HG03571 (cell line): ENCODE results near the gene CDH13.

Source experiments
- ATAC-seq: cut with Tn5 transposase; IDR thresholded peaks from one replicate; pipeline ENCODE4 v1.9.1; 2021; ENCODE audit not compliant: unreplicated experiment

CDH13 gene

DNA sequence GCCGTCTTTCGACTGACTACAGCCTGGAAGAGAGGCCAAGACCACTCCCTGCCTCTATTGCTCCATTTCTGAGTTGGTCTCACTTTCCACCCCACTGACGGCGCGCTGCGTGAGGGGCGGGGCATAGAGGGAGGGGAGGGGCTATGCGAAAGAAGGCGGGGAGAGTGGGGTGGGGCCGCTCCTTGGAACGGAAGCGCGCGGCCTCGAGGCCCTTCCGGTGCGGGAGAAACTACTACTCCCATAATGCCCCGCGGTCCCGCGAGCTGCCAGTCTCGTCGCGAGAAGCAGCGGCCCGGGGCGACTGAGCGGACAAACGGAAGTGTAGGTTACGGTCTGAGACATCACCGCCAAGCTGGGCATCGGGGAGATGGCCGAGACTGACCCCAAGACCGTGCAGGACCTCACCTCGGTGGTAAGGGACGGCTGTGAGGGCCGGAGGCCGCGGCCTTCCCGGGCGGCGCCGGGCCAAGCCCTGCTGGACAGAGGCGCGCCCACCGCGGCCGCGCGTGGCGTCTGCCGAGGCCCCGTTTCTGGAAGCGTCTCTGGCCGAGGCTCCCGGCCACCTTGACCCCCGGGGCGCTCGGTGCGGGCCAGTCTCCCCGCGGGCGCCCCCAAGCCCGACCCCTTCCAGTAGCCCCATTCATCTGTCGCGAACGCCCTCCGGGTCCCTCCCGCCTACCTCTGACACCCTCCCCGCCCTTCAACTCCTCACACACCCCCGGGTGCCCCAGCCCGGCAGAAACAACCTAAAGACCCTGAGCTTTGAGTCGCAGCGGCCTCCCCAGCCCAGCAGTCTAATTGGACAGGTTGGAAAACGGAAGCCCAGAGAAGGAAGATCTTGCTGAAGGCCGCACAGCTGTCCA, 1181.2 kb downstream of the CDH13 start, which contains the start of gene HSBP1:
HSBP1 (plus strand) TSS at position 269 of the 863 bp plus-strand sequence; CDS start at position 368, 99 bp downstream.
- ATAC-seq = peak; percentile 95

DNA sequence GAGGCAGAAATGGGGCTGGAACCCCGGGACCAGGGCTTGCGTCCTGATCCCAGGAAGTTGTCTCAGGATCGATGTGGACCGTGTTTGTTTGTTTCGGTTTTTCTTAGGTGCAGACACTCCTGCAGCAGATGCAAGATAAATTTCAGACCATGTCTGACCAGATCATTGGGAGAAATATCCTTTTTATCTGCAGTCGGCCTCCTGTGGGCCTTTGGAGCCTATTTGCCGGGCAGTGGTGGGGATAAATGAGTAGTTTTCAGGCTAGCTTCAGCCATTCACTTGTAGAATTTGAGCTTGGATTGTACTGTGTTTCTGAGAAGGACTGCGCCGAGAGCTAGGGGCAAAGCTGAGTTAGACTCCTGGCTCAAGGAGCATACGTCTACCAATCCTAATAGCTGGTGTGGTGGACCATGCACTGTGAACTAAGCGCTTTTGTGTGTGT, 1181.8 kb downstream of the CDH13 start:
- peak; percentile 12 for ATAC-seq

DNA sequence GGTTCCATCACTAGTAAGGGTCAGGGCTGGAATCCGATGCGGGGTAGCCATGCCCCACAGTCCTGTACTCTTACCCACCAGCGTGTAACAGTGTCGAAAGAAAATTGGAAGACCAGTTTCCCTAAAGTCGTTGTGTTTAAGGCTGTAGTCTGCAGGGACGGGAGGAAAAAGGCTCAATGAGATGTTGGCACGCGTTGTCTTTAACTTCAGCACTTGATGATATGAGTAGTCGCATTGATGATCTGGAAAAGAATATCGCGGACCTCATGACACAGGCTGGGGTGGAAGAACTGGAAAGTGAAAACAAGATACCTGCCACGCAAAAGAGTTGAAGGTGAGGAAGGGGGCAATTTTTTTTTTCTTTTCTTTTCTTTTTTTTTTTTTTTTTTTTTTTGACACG, 1182.3 kb downstream of the CDH13 start:
- ATAC-seq = no peak

DNA sequence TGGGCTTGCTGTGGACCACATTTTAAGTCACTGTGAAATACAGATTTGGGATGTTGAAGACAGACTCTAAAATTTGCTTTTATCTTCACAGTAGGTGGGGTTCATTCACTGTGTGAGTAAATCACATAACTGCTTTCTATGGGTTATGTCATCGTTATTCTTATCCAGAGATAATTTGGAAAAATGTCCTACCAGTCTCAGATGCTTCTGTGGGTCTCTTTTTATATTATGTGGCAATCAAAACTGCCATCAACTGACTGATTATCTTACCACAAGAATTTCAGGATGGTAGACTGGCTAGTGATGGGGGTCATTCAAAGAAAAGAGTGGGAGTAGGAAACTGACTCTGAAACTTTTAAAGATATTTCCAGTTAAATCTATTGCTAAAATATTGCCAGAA, 1184.1 kb downstream of the CDH13 start:
- no peak for ATAC-seq

DNA sequence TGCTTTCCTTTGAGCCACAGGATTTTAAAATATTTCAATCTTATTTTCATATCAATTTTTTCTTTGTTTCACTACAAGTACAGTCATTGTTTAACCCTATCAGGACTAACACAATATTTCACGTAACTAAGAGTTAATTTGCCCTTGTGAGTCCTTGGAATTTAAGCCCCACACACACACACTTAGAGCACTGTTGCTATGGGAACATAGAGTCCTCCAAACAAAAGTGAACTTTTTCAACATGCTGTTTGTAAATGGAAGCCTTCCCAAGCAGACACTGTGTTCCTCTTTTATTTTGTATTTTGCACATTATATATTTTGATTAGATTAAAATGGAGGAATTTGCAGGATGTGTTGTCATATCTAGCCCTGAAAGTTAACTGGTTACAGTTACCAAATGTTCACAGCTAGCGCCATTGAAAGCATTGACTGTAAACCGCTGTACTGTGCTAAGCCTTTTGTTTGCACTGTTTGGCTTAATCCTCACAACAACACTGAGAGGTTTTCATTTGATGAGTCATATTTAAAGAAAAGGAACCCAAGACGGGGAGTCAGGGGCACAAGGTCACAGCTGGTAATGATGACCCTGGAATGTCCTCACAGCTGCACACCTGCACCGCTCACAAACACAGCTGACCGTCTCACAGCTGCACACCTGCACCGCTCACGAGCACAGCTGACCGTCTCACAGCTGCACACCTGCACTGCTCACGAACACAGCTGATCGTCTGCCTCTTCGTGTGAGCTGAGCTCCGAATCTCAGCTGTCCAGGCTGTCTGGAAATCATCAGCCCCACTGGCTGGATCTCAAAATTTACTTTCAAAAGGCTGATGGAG, 1187.3 kb downstream of the CDH13 start:
- no peak for ATAC-seq

DNA sequence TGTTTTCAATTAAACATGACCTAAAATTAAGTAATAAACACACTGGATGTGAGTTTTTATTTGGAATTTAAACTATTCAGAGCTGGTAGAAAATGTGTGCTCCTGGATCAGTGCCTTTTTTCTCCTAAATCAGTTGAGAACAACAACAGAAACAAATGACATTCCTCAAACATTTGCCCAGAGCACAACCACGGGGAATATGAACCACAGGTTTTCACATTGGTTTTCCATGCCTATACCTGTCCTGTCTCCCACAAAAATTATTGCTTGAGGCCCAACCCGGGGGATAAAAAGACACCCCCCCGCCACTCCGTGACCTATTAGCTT, 1187.9 kb downstream of the CDH13 start:
- no peak for ATAC-seq

DNA sequence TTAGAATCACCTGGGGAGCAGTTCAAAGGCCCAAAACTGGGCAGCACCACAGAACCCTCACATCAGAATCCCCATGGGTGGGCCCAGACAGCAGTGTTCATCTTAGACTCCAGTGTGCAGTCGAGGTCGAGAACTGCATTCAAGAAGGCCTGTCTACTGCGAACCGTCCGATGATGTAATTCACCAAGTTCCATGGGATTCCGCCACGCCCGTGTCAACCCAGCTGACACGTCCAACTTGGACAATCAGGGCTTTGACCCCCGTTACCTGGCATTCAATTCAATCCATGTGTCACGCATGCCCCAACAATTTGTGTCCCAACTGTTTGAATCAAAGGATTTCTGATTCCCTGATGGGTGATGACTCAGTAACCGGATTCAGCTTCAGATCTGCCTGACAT, 1190.3 kb downstream of the CDH13 start:
- ATAC-seq = no peak

DNA sequence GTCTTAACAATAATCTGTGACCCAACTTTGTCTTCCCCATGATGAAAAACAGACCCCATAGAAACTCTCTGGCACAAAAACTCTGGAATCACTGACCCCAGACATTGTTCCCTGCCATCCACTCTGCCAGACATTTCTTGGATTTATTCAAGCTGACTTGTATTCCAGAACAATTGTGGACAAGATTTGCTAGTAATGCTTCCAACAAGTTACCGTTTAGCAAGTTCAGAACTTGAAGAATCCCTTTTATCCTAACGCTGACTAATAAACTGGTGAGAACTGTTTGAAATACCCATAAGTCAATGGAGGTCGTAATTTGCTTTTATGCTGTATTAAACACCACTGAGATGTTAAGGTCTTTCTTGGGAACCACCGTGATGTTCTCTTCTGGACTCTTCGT, 1191.5 kb downstream of the CDH13 start:
- ATAC-seq = no peak

DNA sequence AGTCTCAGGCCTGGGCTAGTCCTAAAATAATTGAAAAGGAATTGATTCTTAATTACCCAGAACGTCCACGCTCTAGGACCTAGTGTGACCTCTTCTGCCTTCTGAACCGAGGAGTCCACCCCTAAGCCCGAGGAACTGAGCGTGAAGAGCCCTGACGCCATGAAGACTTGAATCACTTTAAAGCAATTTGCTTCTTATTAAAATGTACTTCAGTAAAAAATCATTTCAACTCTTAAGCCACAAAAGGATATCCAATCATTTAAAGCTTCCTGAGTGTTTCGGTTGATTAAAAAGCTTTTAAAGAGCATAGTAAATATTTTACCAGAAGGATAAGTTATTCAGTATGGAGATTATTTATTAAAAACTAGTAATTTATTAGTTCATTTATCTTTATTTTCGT, 1192.6 kb downstream of the CDH13 start:
- ATAC-seq = no peak

DNA sequence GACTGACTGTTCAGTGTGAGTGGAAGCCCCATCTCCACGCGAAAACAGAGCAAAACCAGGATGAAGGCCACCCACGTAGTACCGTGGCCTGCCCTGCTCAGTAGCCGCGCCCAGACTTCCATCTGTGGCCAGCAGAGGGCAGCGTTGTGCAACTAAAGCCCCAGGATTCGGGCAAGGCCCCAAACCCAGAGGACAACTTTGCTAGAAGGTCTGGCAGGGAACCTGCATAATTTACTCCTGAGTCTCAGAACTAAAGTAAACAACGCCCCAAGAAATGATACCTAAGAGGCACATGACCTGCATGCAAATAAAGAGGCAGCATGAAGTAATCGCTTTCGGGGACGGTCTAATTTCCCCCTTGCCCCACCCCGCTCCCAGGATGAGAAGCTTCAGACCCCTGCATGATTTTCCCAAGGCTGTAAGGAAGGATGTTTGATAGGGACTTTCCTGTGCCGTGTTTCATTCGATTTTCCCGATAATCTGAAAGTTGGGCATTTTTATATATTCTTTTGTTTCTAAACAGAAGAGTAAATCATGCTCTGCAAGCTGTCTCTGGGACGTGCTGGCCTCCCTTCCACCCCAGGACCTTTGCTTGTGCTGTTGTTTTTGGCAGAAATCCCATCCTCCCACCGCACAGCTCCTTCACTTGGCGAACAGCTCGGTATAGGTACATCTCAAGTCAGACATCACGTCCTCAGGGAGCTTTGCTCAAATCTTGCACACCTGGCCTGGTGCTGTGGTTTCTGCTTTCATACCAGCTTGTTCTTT, 1199.6 kb downstream of the CDH13 start:
- no peak for ATAC-seq

DNA sequence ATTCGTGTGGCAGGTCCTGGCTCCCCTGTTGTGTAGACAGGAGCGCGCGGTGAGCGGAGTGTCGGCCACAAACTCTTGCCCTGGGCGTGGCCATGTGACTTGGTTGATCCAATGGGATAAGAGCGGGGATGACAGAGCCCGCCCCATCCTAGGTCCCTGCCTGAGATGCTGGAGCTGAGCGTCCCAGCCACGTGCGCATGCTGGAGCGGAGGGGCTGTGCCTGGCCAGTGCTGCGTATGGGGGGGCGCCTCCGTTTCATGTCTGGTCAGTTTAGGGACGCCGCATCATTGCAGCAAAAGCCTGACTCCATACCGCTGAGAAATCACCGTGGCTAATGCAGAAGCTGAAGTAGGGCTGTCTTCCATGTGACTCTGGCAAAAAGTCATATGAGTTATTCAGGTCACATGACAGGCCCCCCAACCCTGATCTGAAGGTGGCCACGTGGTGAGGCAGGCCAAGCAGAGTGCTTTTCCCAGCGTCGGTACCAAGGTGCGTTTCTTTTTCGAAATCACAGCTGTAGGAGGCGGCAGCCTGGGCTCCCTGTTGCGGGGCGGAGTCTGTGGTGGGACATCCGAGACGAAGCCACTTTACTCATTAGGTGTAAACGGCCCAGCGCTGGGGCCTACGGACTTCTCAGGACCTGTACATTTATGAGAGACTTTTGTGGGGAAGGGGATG, 1203.5 kb downstream of the CDH13 start:
- ATAC-seq = no peak

DNA sequence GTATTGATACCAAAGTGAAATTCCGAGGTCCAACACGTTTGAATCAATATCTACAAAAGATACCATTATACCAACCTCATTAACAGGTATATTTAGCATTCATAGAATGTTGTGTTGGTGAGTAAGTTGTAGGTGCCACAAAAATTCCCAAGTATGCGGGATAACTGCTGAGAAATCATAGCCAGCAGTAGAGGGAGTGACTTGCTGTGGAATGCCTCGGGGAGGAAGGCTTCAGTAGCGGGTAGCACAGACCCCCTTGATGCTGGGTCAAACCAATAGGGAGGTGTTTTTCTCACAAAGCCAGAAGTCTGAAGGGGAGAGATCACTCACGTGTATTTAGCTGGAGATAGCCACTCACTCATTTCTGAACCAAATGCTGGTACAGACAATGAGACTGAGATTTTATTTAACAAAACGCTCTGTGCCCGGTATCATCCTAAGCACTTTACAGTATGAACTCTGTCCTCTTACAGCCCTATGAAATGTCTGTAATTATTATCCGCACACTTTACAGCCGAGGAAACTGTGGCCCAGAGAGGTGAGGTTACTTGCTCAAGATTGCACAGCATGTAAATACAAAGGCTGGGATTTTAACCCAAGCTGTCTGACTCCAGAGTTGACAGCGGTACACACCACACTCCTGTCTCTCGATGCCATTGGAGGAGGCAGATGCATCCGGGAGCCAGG, 1204.1 kb downstream of the CDH13 start:
- no peak for ATAC-seq

DNA sequence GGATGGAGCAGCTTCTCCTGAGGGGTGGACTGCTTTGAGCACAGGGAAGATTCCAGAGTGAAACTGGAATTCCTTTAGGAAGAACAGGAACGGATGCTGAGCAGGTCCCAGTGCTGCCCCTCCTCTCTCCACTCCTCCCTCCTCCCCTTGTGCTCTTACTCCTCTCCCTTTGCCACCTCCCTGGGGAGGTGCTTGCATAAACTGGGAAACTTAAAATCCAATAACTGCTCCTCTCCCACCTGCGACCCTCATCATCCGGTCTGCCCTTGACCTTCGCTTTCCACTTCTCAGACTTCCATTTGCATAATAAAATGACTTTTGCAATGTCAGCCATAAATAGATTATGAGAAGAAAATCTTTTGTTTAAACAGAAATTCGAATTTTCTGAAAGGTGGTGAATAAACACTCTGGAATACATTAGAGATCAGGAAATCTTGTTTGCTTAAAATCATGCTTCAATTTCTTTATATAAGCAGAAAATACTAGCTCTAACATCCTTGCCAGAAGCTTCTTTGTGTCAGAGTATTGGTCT, 1204.8 kb downstream of the CDH13 start:
- no peak for ATAC-seq

DNA sequence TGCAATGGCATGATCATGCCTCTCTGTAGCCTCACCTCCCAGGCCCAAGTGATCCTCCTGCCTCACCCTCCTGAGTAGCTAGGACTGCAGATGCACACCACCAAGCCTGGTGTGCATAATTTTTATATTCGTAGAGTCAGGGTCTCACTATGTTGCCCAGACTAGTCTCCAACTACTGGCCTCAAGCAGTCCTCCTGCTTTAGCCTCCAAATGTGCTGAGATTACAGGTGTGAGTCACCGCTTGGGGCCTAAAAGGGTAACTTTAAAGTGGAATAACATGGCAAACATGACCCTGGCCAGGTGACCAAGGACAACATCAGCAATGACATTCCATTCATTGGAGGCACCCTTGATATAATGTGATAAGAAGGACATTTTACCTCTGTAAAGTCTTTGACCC, 1207.2 kb downstream of the CDH13 start:
- ATAC-seq = no peak

DNA sequence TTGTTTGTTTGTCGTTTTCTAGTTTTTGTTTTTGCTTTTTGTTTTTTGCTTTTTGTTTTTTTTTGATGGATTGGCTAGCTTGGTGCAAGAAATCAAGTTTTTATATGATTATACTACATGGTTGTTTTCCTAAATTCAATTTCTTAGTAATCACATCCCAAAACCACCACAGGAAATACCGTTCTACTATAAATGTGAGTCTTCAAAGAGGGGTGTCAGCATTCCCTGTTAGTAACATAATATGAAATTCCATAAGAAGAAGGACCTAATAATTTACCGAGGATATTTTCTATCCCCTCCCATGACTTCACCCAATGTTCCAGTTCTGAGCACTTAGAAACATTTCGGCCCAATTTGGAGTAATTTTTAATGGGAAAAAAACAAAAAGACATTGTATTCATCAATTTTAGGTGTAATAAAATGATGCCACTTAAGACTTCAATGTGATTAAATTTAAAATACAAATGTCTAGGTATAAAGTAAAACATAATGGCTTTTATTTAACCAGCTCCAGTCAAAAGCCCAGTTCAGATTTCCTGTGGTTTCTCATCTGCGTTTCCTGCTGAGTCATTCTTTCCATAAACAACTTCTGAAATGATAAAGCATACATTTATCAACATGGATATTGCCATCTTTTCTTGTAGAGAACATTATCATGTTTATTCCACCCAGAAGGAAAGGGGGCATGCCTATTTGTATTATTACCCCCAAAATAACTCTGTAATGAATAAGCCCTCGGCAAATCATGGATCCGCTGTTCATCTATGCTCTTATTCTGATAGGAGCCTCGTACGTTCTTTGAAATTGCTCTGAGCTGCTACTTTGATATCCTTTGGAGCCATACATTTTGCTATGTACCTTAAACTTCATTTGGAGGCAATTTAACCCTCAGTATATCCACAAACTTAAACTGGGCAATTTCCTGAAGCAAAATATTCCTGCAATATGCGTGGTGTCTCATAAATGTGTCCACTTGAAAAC, 1209.1 kb downstream of the CDH13 start:
- ATAC-seq = no peak

DNA sequence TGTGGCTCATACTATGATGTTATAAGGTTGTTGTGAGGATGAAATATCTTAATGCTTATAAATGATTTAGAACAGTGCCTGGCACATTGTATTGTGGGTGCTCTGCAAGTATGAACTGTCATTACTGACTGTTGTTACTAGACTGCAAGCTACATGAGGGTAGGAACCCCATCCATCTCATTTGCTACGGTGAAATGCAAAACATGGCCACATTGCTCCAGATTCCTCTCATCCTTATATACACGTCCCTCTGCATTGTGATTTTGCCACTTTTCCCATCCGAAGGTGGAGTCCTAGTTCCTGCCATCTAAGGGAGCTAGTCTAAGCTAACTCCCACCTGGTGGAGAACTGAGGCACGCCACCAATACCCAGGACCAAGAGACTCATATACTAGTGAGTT, 1210.8 kb downstream of the CDH13 start:
- no peak for ATAC-seq

DNA sequence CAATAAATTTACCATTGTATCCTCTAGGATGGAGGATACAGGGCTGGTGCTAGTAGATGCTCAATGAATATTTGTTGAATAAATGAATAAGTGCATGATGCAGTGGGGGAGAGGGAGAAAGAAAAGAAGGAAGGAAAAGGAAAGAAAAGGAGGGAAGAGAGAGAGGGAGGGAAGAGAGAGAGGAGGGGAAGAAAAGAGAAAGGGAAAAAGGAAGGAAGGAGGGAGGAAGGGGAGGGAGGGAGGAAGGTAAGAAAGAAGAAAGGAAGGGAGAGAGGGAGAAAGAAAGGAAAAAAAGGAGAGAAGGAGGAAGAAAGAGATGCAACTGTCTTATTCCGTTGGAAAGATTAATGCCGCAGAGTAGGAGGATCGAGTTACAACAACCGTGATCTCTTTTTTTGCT, 1211.4 kb downstream of the CDH13 start:
- no peak for ATAC-seq

DNA sequence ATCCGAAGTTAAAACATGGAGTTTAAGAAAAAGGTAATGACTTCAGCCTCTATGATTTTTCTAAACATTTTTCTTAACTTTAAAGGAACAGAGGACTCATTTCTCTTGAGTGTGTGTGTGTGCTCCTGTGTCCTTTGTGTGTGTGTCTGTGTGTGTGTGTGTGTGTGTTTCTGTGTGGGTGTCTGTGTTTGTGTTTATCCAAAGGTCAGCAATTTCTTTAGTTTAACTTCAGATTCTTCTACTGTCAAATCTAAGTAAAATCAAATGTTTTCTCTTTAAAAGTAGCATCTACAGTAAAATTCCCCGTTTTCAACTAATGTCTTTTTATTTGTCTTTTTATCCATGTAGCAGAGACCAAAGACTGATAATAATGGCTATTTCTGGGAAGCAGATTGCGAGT, 1212.8 kb downstream of the CDH13 start:
- ATAC-seq = no peak
